ENCODE data around the gene ADH1C. TPM values are rescaled to one million over a fixed set of nuclear protein-coding genes. Genes with fewer than 3 reads are reported as not detected.
"Not testable (repeated sequence)": the region's sequence is repeated elsewhere in the genome, so short reads cannot be mapped to it uniquely, and the experiment has no call there.

The ADH1C gene
- total RNA-seq, 1 donor from 2014 or later, result not detected

DNA sequence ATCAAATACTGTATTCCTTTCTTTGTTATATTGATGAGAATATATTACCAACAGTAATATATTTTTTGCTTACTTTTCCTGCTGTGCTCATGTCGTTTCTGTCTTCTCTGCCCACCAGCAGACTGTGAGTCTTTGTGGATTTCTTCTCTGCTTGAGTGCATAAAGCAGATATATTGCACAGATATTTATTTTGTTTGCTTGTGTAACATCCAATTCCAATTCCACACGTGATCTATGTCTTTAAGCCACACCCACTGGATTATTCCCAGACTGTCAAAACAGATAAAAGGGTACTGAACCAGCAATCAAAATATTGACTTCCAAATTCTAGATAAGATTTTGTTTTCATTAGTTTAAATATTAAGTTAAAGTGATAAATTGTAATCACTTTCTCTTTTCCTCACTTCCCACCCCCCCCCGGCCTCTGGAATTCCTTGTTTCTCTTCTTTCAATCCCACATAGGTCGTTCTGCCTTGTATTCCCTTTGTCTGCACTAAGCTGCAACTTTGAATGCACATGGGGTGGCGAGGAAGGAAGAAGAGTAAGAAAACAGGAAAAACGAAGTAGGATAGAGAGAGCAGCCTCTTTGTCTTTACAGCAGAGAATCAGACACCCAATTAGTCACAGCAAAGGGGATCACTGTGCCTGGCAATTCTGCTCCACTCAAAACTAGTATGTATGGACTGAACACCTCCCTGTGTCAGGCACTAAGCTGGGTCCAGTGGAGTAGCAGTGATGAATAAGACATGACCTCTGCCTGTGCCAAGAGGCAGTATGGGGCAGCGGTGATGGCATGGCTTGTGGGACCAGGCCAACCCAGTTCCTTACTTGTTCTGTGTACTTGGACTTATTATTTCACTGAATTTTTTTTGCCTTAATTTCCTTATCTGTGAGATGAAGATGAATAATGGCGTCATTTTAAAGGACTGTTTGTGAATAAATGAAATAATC lies 31.0 kb downstream of the ADH1C start, which contains the start of gene ADH1B:
Gene ADH1B (minus strand): TSS at position 161 of the 951 bp plus-strand sequence. CDS start 70 bp downstream, at position 91.
- H3K4me3 ChIP-seq (ENCODE audit: low read depth, low read length), result no peak within 1 kb of the TSS
- TF ChIP-seq, protein P1, sequence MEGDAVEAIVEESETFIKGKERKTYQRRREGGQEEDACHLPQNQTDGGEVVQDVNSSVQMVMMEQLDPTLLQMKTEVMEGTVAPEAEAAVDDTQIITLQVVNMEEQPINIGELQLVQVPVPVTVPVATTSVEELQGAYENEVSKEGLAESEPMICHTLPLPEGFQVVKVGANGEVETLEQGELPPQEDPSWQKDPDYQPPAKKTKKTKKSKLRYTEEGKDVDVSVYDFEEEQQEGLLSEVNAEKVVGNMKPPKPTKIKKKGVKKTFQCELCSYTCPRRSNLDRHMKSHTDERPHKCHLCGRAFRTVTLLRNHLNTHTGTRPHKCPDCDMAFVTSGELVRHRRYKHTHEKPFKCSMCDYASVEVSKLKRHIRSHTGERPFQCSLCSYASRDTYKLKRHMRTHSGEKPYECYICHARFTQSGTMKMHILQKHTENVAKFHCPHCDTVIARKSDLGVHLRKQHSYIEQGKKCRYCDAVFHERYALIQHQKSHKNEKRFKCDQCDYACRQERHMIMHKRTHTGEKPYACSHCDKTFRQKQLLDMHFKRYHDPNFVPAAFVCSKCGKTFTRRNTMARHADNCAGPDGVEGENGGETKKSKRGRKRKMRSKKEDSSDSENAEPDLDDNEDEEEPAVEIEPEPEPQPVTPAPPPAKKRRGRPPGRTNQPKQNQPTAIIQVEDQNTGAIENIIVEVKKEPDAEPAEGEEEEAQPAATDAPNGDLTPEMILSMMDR (conservative IDR thresholded peaks at IDR 0.05; ENCODE audit: low read depth, low read length), result no peak
- no peak for DNase-seq (ENCODE audit: low read depth)

DNA sequence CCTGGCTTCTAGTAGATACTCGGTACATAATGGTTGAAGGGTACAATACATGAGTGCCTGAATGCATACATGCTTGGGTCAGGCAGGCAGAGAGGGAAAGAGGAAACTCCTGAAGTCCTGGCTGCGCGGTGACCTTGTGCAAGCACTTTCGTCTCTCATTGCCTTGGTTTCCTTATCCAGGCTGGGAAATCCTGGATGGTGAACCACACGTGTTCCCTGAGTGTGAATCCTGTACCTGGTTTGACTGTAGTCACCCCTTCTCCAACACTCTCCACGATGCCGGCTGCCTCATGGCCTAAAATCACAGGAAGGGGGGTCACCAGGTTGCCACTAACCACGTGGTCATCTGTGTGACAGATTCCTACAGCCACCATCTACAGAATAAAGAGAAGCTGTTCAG lies 34.7 kb downstream of the ADH1C start:
- not testable (repeated sequence) for H3K4me3 ChIP-seq (ENCODE audit: low read depth, low read length); DNase-seq (ENCODE audit: low read depth)

DNA sequence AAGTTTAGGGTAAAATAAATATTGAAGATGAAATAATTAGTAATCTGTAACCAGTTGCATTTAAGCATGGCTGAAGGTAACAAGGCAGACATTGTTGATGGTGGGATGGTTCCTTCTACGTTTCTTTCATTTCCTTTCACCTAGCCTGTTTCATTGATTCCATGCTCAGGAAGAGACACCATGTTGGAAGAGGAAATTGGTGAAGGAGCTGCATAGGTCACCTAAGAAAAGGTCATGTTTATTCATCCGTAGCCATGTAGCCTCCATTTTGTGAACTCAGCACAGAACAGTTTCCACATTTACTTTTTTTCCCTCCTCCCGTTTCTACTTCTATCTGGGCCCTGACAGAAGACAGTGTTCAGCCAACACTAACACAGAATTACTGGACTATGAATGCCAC lies 35.2 kb downstream of the ADH1C start:
- no peak for DNase-seq (ENCODE audit: low read depth)
- H3K4me3 ChIP-seq (ENCODE audit: low read depth, low read length), result no peak overlapping the region
- TF ChIP-seq, protein P1 (conservative IDR thresholded peaks at IDR 0.05; ENCODE audit: low read depth, low read length), result no peak

DNA sequence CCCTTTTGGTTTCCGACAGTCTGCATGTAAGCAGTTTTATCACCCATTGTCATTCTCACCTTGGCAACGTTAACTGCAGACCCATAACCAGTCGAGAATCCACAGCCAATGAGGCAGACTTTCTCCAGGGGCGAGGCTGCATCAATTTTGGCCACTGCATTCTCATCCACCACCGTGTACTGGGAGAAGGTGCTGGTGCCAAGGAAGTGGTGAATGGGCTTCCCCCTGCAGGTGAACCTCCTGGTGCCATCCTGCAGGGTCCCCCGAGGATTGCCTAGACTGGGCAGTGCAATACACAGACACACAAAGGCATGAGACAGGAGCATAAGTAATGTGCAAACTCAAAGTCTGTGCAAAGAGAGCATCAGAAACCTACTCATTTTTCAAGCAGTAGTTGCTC lies 36.7 kb downstream of the ADH1C start:
- DNase-seq (ENCODE audit: low read depth), result no peak
- no peak overlapping the region for H3K4me3 ChIP-seq (ENCODE audit: low read depth, low read length)
- TF ChIP-seq, protein P1 (conservative IDR thresholded peaks at IDR 0.05; ENCODE audit: low read depth, low read length), result no peak

DNA sequence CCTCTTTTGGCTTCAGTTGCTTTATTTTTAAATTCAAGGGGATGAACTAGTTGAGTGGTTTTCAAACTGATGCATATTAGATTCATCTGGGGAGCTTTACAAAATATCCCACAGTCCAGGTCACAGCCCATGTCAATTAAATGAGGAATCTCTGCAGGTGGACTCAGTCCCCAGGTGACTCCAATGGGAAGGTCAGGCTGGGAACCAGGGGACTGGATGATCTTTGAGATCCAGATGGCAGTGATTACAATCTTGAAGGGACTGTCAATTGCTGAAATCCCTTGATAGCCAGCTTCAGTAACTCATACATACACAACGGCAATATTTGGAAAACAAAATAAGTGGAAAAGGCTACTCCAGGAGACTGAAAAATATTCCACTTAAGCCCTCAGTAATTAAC lies 38.3 kb downstream of the ADH1C start:
- TF ChIP-seq, protein P1 (conservative IDR thresholded peaks at IDR 0.05; ENCODE audit: low read depth, low read length), result no peak
- no peak for DNase-seq (ENCODE audit: low read depth)
- no peak overlapping the region for H3K4me3 ChIP-seq (ENCODE audit: low read depth, low read length)

DNA sequence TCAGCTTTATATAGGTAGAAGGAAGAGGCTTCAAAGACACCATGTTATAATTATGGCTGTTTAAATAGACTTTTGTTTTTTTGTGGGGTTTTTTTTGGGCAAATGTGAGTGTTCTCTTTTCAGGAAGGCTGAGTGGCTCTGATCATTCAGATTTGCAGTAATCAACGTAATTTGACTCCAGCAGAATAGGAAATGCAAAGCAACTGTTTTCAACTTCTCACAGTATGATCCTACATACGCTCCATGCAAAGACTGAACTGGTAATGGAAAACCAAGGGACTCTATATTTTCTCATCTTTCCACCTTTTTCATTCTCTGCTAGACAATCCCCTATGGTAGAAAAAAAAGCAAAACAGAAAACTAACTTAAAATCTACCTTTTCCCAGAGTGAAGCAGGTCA lies 42.2 kb downstream of the ADH1C start:
- DNase-seq (ENCODE audit: low read depth), result no peak
- no peak overlapping the region for H3K4me3 ChIP-seq (ENCODE audit: low read depth, low read length)
- TF ChIP-seq, protein P1 (conservative IDR thresholded peaks at IDR 0.05; ENCODE audit: low read depth, low read length), result no peak

DNA sequence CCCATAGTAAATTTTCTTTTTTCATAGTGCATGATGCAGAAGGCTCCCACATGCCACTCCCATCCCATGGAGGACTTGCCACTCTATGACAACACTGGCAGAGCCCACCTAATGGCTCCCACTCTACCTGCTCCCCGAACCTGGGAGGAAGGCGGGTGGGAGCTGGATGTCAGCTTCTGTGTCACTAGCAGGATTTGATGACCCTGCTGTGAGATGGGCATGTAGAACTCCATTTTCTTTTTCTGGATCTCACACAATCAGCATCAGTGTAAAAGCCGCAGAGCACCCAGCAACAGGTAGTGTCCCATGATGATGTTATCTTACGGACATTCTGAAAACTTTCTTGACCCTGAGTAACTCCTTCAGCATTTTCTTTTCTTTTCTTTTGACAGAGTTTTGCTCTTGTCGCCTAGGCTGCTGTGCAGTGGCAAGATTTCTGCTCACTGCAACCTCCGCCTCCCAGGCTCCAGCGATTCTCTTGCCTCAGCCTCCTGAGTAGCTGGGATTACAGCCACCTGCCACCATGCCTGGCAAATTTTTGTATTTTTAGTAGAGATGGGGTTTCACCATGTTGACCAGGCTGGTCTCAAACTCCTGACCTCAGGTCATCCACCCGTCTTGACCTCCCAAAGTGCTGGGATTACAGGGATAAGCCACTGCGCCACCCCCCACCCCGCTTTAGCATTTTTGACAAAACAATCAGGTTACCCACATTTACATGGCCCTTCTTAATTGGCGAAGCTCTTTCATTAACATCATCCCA lies 46.7 kb downstream of the ADH1C start:
- TF ChIP-seq, protein P1 (conservative IDR thresholded peaks at IDR 0.05; ENCODE audit: low read depth, low read length), result no peak
- no peak for DNase-seq (ENCODE audit: low read depth)
- H3K4me3 ChIP-seq (ENCODE audit: low read depth, low read length), result no peak overlapping the region
